H9 (cell line): Measurements from ENCODE around the gene IL11RA. TPM values are rescaled to one million over a fixed set of nuclear protein-coding genes. Genes with fewer than 3 reads are reported as not detected.

Experiments used
- DNase-seq: peaks from one replicate; pipeline ENCODE4 v3.0.0-alpha.2; 2017
- H2AFZ ChIP-seq: one replicate; pipeline ENCODE4 v1.6.1; 2013; ENCODE audit warnings: mild to moderate bottlenecking, low read length, control low read depth, moderate library complexity
- H2AK5ac ChIP-seq: 2 replicates; pipeline ENCODE4 v1.6.1; 2013; ENCODE audit warnings: low read length, control low read depth, mixed read lengths; ENCODE audit not compliant: insufficient read length
- H2BK120ac ChIP-seq: one replicate; pipeline ENCODE4 v1.6.1; 2013; ENCODE audit warnings: low read depth, mild to moderate bottlenecking, low read length, control low read depth, inconsistent platforms; ENCODE audit not compliant: poor library complexity, severe bottlenecking
- H2BK12ac ChIP-seq: 2 replicates; pipeline ENCODE4 v1.6.1; 2013; ENCODE audit warnings: low read length, control low read depth, mixed read lengths, low read depth; ENCODE audit not compliant: insufficient read length
- H2BK15ac ChIP-seq: 2 replicates; pipeline ENCODE4 v1.6.1; 2013; ENCODE audit warnings: low read depth, low read length, control low read depth
- H2BK20ac ChIP-seq: one replicate; pipeline ENCODE4 v1.6.1; 2013; ENCODE audit warnings: low read depth, mild to moderate bottlenecking, low read length, control low read depth, inconsistent platforms; ENCODE audit not compliant: poor library complexity, severe bottlenecking
- H2BK5ac ChIP-seq: 2 replicates; pipeline ENCODE4 v1.6.1; 2013; ENCODE audit warnings: low read length, control low read depth, mixed read lengths; ENCODE audit not compliant: insufficient read length
- H3K14ac ChIP-seq: 2 replicates; pipeline ENCODE4 v1.6.1; 2013; ENCODE audit warnings: low read length, control low read depth; ENCODE audit not compliant: insufficient read depth
- H3K18ac ChIP-seq: 2 replicates; pipeline ENCODE4 v1.6.1; 2013; ENCODE audit warnings: low read depth, mild to moderate bottlenecking, mixed read lengths, low read length, control low read depth; ENCODE audit not compliant: insufficient read length
- H3K23ac ChIP-seq: 2 replicates; pipeline ENCODE4 v1.6.1; 2013; ENCODE audit warnings: low read length, control low read depth, mixed read lengths, low read depth; ENCODE audit not compliant: insufficient read length
- H3K23me2 ChIP-seq: 2 replicates; pipeline ENCODE4 v1.6.1; 2013; ENCODE audit warnings: low read depth, mild to moderate bottlenecking, mixed read lengths, low read length, control low read depth; ENCODE audit not compliant: insufficient read length, poor library complexity, severe bottlenecking
- H3K27ac ChIP-seq: 2 replicates; pipeline ENCODE4 v1.5.1; 2013; ENCODE audit warnings: low read length, control low read depth, mixed read lengths, low read depth; ENCODE audit not compliant: insufficient read length
- H3K27me3 ChIP-seq: 2 replicates; pipeline ENCODE4 v1.6.1; 2013; ENCODE audit warnings: low read length, control low read depth, inconsistent platforms; ENCODE audit not compliant: insufficient read depth
- H3K4ac ChIP-seq: 2 replicates; pipeline ENCODE4 v1.6.1; 2013; ENCODE audit warnings: low read depth, mild to moderate bottlenecking, control low read depth, inconsistent platforms, low read length, moderate library complexity
- H3K4me1 ChIP-seq: 2 replicates; pipeline ENCODE4 v1.6.1; 2013; ENCODE audit warnings: low read length, control low read depth, inconsistent platforms; ENCODE audit not compliant: insufficient read depth
- H3K4me2 ChIP-seq: 2 replicates; pipeline ENCODE4 v1.6.1; 2013; ENCODE audit warnings: low read length, control low read depth, mixed read lengths; ENCODE audit not compliant: insufficient read length, insufficient read depth
- H3K56ac ChIP-seq: 2 replicates; pipeline ENCODE4 v1.6.1; 2013; ENCODE audit warnings: low read depth, mild to moderate bottlenecking, mixed read lengths, low read length, control low read depth; ENCODE audit not compliant: insufficient read length
- H3K79me1 ChIP-seq: 2 replicates; pipeline ENCODE4 v1.6.1; 2013; ENCODE audit warnings: low read depth, mild to moderate bottlenecking, moderate library complexity, low read length, control low read depth, inconsistent platforms; ENCODE audit not compliant: insufficient read depth, poor library complexity, severe bottlenecking
- H3K79me2 ChIP-seq: 2 replicates; pipeline ENCODE4 v1.6.1; 2013; ENCODE audit warnings: low read length, control low read depth, inconsistent platforms; ENCODE audit not compliant: insufficient read depth
- H3K9ac ChIP-seq: 2 replicates; pipeline ENCODE4 v1.6.1; 2013; ENCODE audit warnings: low read length, control low read depth, mixed read lengths; ENCODE audit not compliant: insufficient read length; ENCODE audit errors: extremely low read depth
- H3K9me3 ChIP-seq: one replicate; pipeline ENCODE4 v1.6.1; 2013; ENCODE audit warnings: low read depth, low read length, inconsistent platforms; ENCODE audit not compliant: control insufficient read depth
- H3T11ph ChIP-seq: one replicate; pipeline ENCODE4 v1.6.1; 2013; ENCODE audit warnings: mild to moderate bottlenecking, low read length, control low read depth, inconsistent platforms
- H4K20me1 ChIP-seq: one replicate; pipeline ENCODE4 v1.6.1; 2013; ENCODE audit not compliant: control insufficient read depth, insufficient read length, insufficient read depth
- H4K5ac ChIP-seq: 2 replicates; pipeline ENCODE4 v1.6.1; 2013; ENCODE audit warnings: low read depth, mild to moderate bottlenecking, mixed read lengths, low read length, control low read depth; ENCODE audit not compliant: insufficient read length
- H4K8ac ChIP-seq: replicated peaks from 2 replicates; pipeline ENCODE4 v1.6.1; 2013; ENCODE audit warnings: low read length, control low read depth, mixed read lengths, low read depth; ENCODE audit not compliant: insufficient read length
- H4K91ac ChIP-seq: 2 replicates; pipeline ENCODE4 v1.6.1; 2013; ENCODE audit warnings: low read depth, mild to moderate bottlenecking, moderate library complexity, mixed read lengths, low read length, control low read depth; ENCODE audit not compliant: insufficient read length
- H3K27ac Mint-ChIP-seq, 3 experiments: 2 replicates in 2 of 3; 3 replicates in 1 of 3; pipeline ENCODE4 v1.8.0; 2020 to 2021; ENCODE audit warnings: mixed read lengths in 3 of 3, mild to moderate bottlenecking in 1 of 3, moderate library complexity in 1 of 3
- H3K27me3 Mint-ChIP-seq: 2 replicates; pipeline ENCODE4 v1.8.0; 2021; ENCODE audit warnings: low read depth, mild to moderate bottlenecking, moderate library complexity, mixed read lengths
- H3K36me3 Mint-ChIP-seq, 3 experiments: 2 replicates in 2 of 3; 3 replicates in 1 of 3; pipeline ENCODE4 v1.8.0; 2020 to 2021; ENCODE audit warnings: low read depth in 3 of 3, mixed read lengths in 3 of 3; ENCODE audit not compliant: insufficient read depth in 1 of 3
- H3K4me1 Mint-ChIP-seq, 2 experiments: 2 replicates each; pipeline ENCODE4 v1.8.0; 2020; ENCODE audit warnings: mixed read lengths in 2 of 2
- H3K4me3 Mint-ChIP-seq, 2 experiments: 2 replicates in 1 of 2; 3 replicates in 1 of 2; pipeline ENCODE4 v1.8.0; 2020 to 2021; ENCODE audit warnings: mild to moderate bottlenecking in 2 of 2, mixed read lengths in 2 of 2, moderate library complexity in 1 of 2
- H3K9me3 Mint-ChIP-seq, 2 experiments: 2 replicates in 1 of 2; 3 replicates in 1 of 2; pipeline ENCODE4 v1.8.0; 2020; ENCODE audit warnings: mild to moderate bottlenecking in 2 of 2, mixed read lengths in 2 of 2, moderate library complexity in 1 of 2
- CTCF ChIP-seq: fragments of 200-600 bp; sonication (generic); conservative IDR thresholded peaks from 3 replicates; pipeline ENCODE4 v1.8.0; 2021; ENCODE audit warnings: antibody characterized with exemption, mild to moderate bottlenecking
- WGBS: extraction: QIAGEN DNeasy Blood & Tissue Kit; methylation state at CpG from one replicate; pipeline ENCODE4 v1.1.7; 2013; ENCODE audit warnings: missing lambda C conversion rate, low lambda C conversion rate, mixed read lengths; ENCODE audit not compliant: insufficient read length; ENCODE audit errors: extremely low coverage; 5-methylcytosine and 5-hydroxymethylcytosine counted together
- total RNA-seq: library from RNA; stranded (reverse); gene quantifications from 2 replicates; pipeline ENCODE4 v1.2.1, GENCODE V29; 2021

The IL11RA gene
- total RNA-seq, 1 experiment from 2014 or later, result 8.7 TPM

GRCh38 chr9:34653151-34654072 lies 1.4 kb downstream of the IL11RA start:
- Histone ChIP-seq H3K79me2 (no peaks in the 10 kb centered on the region), H3K9me3 (no peaks in the 10 kb centered on the region), H3K27me3 (no peaks in the 10 kb centered on the region), H2AK5ac (no peak overlapping the region), H3K23me2 (peaks cover 7% of the 10 kb centered on the region), H3K56ac (no peak overlapping the region), H3K14ac (no peak overlapping the region), H3K23ac (no peak overlapping the region), H3K4ac (no peak overlapping the region), H4K5ac (no peak overlapping the region), H2BK20ac (no peak overlapping the region), H3K4me1 (peaks cover 5% of the 10 kb centered on the region; the same call in 1 of the 2 replicates), H2BK120ac (no peak overlapping the region), H2BK15ac (no peak overlapping the region), H2BK12ac (no peak overlapping the region), H3K79me1 (no peaks in the 10 kb centered on the region), H3K18ac (no peak overlapping the region), H3K4me2 (no peak overlapping the region), H2BK5ac (no peak overlapping the region), H4K91ac (no peak overlapping the region), H3K9ac (no peak overlapping the region), H4K8ac (no peak overlapping the region), H3K27ac (no peak overlapping the region), H2AFZ (no peak overlapping the region), H3T11ph (no peak overlapping the region), H4K20me1 (peaks cover 3% of the 10 kb centered on the region)
- H3K9me3 Mint-ChIP-seq, result no peaks in the 10 kb centered on the region
- WGBS, result no CpG with 5 or more reads among the region's 11 CpGs
- TF ChIP-seq CTCF, result no peak
- peaks cover 30 to 42% of the 10 kb centered on the region in 2 experiments for H3K4me1 Mint-ChIP-seq
- DNase-seq, result no peak
- peaks cover 8 to 17% (median 15%) of the 10 kb centered on the region in 3 experiments; a peak in 5 of 7 replicates for H3K36me3 Mint-ChIP-seq
- peak overlapping the region in 1 of 2 experiments; percentile 71; a peak in 3 of 5 replicates for H3K4me3 Mint-ChIP-seq
- peak overlapping the region in 2 of 3 experiments; percentile 46 to 72; a peak in 5 of 7 replicates for H3K27ac Mint-ChIP-seq
- H3K27me3 Mint-ChIP-seq, result peaks cover 5% of the 10 kb centered on the region
